C4-2B (cell line): ENCODE data around the gene ENKD1.

Experiments used
- H3K27ac ChIP-seq: fragments of 450-650 bp; 2 replicates; pipeline ENCODE4 v1.5.1; 2017
- CTCF ChIP-seq: fragments of 450-650 bp; conservative IDR thresholded peaks from 2 replicates; pipeline ENCODE4 v1.5.1; 2017; ENCODE audit warnings: mild to moderate bottlenecking
- ZFX ChIP-seq: fragments of 450-650 bp; IDR thresholded peaks from 2 replicates; pipeline ENCODE4 v1.6.1; 2017

The ENKD1 gene

GRCh38 chr16:67637625-67638024 is 28.9 kb downstream of the ENKD1 start:
- TF ChIP-seq ZFX (no peak), CTCF (no peak)
- H3K27ac ChIP-seq = no peak overlapping the region

GRCh38 chr16:67636713-67637112 is 29.8 kb downstream of the ENKD1 start:
- no peak overlapping the region for H3K27ac ChIP-seq
- TF ChIP-seq CTCF (no peak), ZFX (no peak)

GRCh38 chr16:67632415-67633172 is 34.0 kb downstream of the ENKD1 start:
- TF ChIP-seq ZFX (no peak), CTCF (no peak)
- no peak overlapping the region for H3K27ac ChIP-seq

GRCh38 chr16:67628216-67628615 is 38.3 kb downstream of the ENKD1 start:
- H3K27ac ChIP-seq = no peak overlapping the region
- TF ChIP-seq ZFX (no peak), CTCF (no peak)

- no peak overlapping the region for H3K27ac ChIP-seq
- TF ChIP-seq ZFX (no peak), CTCF (no peak; the same call in 1 of the 2 replicates)
Observed at GRCh38 chr16:67613808-67614207, 52.7 kb downstream of the ENKD1 start.
